ENCODE results near the gene RBBP6. TPM values are rescaled to one million over a fixed set of nuclear protein-coding genes. Genes with fewer than 3 reads are reported as not detected.

The RBBP6 gene
- total RNA-seq, 1 donor from 2014 or later, result 29.2 TPM

GRCh38 chr16:24617502-24617901 lies 78.1 kb downstream of the RBBP6 start:
- Histone ChIP-seq H3K27me3 (ENCODE audit: control insufficient read depth in 3 of 3, insufficient read depth in 3 of 3, low read length in 3 of 3) (peaks cover 0 to 3% (median 0%) of the 10 kb centered on the region in 3 donors), H3K36me3 (ENCODE audit: control insufficient read depth in 3 of 3, insufficient read depth in 3 of 3, low read length in 3 of 3) (no peaks in the 10 kb centered on the region), H3K9ac (ENCODE audit: low read depth in 1 of 3, low read length in 3 of 3) (no peak overlapping the region)

More at GRCh38 chr16:24617502-24617901, 78.1 kb downstream of the RBBP6 start:
- Histone ChIP-seq H3K9me3 (ENCODE audit: control insufficient read depth in 3 of 3, low read length in 3 of 3) (no peaks in the 10 kb centered on the region), H3K4me1 (ENCODE audit: control insufficient read depth in 3 of 3, insufficient read depth in 3 of 3, low read length in 3 of 3) (no peaks in the 10 kb centered on the region), H3K27ac (ENCODE audit: low read depth, low read length) (no peak overlapping the region), H3K4me3 (ENCODE audit: low read length in 3 of 3) (no peak overlapping the region)

Other genes with a start within 250 kb of the RBBP6 start
- gene TNRC6A, start 190.1 kb downstream of the RBBP6 start, total RNA-seq, result 24.5 TPM

Data from skeletal muscle tissue (tissue), 4 donors.